SU-DHL-6 (cell line): ENCODE measurements around the gene SYCP2L.

Experiments used
- EZH2phosphoT487 ChIP-seq: fragments of 200-600 bp; sonication (generic), shearing (Covaris generic); conservative IDR thresholded peaks from 2 replicates; pipeline ENCODE4 v1.6.1; 2018; ENCODE audit warnings: mild to moderate bottlenecking, antibody characterized with exemption, low read length, moderate library complexity, mixed read lengths
- TF ChIP-seq, protein P1 (sequence below): fragments of 200-600 bp; sonication (generic); IDR thresholded peaks from one replicate; pipeline ENCODE4 v1.5.1; 2017; ENCODE audit warnings: antibody characterized with exemption, mild to moderate bottlenecking, low read length, moderate library complexity; ENCODE audit not compliant: insufficient read depth, poor library complexity, severe bottlenecking

DNA sequence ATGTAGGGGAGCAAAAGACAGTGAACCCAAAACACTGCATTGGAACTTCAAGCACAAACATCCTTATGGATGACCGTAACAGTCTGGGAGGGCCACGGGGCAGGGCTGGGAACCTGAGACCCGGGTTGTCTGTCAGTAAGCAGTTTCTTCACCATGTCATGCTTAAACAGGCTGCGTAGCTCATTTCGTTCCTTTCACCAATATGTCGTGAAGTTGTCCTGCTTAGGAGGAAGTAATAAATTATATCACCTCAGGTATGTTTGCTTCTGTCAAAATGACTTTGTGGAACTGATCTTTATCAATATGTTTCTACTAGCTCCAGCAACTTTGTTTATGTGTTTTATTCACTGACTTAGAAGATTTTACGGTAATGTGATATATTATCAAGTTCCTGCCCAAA is 36.1 kb upstream of the SYCP2L start:
- TF ChIP-seq, protein P1, sequence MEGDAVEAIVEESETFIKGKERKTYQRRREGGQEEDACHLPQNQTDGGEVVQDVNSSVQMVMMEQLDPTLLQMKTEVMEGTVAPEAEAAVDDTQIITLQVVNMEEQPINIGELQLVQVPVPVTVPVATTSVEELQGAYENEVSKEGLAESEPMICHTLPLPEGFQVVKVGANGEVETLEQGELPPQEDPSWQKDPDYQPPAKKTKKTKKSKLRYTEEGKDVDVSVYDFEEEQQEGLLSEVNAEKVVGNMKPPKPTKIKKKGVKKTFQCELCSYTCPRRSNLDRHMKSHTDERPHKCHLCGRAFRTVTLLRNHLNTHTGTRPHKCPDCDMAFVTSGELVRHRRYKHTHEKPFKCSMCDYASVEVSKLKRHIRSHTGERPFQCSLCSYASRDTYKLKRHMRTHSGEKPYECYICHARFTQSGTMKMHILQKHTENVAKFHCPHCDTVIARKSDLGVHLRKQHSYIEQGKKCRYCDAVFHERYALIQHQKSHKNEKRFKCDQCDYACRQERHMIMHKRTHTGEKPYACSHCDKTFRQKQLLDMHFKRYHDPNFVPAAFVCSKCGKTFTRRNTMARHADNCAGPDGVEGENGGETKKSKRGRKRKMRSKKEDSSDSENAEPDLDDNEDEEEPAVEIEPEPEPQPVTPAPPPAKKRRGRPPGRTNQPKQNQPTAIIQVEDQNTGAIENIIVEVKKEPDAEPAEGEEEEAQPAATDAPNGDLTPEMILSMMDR = no peak
- no peak for TF ChIP-seq EZH2phosphoT487
